Epithelial cell of prostate (primary cell): ENCODE results near the gene AK1.
A peak's percentile ranks its signal among the peaks of the same experiment; 100 is the strongest.
"Not testable (repeated sequence)": the region's sequence is repeated elsewhere in the genome, so short reads cannot be mapped to it uniquely, and the experiment has no call there.

Source experiments
- DNase-seq: peaks from one replicate; pipeline ENCODE4 v3.0.0-alpha.2; 2011; ENCODE audit warnings: low read depth, low spot score
- H3K27ac ChIP-seq: fragments of 450-650 bp; 2 replicates; pipeline ENCODE4 v1.5.1; 2017; ENCODE audit warnings: mild to moderate bottlenecking

Gene AK1

DNA sequence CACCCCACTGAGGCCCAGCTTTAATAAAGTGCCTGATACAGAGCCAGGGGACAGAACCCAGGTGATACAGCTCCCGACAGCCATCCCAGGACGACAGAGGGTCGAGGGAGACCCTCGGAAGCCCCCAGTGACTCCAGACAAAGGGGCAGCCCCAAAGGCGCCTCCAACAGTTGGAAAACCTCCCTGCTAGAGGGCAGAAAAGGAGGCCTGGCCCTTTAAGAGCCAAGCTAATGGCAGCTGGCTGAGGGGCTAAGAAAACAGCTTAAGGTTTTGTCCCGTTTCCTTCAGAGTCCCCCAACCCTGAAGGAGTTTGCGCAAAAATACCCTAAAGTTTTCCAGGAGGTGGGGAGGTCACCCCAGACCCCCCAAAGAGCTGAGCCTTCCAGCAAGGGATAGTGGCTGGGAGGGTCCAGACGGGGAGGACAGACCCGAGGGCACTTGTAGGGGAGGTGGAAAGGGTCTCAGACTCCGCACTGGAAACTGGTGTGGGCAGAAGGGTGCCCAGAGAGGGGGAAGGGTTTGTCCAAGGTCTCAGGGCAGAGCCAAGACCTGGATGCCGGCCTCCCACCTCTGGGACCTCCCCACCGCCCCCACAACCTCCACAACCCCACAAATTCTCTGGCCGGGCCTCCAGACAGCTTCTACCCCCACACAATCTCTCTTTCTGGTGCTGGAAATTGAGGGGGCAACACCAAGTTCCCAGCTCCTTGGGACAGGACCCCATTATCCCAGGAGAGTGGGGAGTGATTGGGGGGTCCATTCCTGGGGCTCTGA, 8.2 kb upstream of the AK1 start:
- no peak overlapping the region for H3K27ac ChIP-seq
- no peak for DNase-seq

GRCh38 chr9:127884976-127885490, 7.6 kb upstream of the AK1 start:
- no peak for DNase-seq
- no peak overlapping the region for H3K27ac ChIP-seq

DNA sequence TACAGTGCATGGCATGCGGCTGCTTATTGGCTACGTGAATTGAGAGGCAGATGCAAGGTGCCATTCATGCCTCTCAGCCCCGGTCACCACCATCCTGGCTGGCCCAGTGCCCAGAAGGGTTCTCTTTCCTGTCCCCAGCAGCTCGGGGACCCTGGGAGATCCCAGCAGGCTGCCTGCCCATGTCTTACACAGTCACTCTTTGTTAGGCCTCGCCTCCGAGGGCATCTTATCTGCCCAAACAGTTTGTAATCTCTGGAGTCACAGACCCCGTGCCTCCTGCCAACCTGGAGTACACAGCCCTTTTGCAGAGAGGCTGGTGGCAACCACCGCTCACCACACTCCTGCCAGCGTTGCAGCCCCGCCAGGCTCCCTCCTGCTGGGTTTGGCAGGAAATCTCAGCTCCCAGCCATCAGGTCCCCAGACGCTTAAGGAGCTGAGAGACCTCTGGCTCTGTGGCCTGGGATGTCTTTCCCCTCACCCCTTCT, 7.0 kb upstream of the AK1 start:
- no peak for DNase-seq
- no peak overlapping the region for H3K27ac ChIP-seq

DNA sequence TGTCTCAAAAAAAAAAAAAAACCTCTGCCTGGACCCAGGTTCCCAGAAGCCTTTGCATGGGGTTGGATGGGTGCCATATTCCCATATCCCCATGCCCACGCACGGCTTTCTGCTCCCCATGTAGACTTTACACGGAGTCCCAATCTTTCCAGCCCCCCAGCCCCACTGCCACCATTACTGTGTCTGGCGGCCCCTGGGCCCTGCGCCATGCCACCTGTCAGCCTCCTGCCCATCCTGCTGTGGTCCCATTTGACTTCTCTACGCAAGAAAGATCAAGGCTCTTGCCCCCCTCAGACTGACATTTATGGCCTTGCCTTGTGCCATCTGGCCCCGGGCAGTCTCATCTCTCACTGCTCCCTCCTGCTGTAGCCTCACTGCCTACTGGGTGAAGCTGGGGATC, 6.5 kb upstream of the AK1 start:
- DNase-seq = no peak
- no peak overlapping the region for H3K27ac ChIP-seq

DNA sequence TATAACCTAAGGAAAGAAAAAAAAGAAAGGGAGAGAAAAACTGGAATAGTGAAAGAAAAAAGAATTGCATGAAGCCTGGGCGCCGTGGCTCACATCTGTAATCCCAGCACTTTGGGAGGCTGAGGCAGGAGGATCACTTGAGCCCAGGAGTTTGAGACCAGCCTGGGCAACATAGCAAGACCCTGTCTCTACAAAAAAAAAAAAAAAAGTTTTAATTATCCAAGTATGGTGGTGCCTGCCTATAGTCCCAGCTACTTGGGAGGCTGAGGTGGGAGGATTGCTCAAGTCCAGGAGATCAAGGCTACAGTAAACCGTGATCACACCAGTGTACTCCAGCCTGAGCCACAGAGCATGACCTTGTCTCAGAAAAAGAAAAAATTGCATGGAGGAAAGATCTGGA, 4.2 kb upstream of the AK1 start:
- not testable (repeated sequence) for DNase-seq, H3K27ac ChIP-seq

DNA sequence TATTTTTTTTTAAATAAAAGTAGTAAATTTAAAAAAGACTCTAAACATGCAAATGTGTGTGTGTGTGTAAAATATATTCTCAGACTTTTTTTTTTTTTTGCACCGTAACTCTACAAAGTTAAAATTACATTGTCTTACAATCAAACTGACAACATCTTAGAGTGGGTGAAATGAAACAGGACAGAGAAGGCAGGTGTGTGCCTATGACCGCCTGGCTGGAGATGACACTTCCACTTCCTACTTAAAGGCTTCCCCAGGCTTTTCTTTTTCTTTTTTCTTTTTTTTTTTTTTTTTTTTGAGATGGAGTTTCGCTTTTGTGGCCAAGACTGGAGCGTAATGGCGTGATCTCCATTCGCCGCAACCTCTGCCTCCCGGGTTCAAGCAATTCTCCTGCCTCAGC, 2.7 kb upstream of the AK1 start:
- no peak overlapping the region for H3K27ac ChIP-seq
- DNase-seq = no peak

GRCh38 chr9:127878652-127879390, 1.3 kb upstream of the AK1 start:
- H3K27ac ChIP-seq = no peak overlapping the region
- DNase-seq = no peak

- no peak for DNase-seq
- H3K27ac ChIP-seq = no peak overlapping the region
Measured at GRCh38 chr9:127878001-127878651, 651 bp upstream of the AK1 start.

DNA sequence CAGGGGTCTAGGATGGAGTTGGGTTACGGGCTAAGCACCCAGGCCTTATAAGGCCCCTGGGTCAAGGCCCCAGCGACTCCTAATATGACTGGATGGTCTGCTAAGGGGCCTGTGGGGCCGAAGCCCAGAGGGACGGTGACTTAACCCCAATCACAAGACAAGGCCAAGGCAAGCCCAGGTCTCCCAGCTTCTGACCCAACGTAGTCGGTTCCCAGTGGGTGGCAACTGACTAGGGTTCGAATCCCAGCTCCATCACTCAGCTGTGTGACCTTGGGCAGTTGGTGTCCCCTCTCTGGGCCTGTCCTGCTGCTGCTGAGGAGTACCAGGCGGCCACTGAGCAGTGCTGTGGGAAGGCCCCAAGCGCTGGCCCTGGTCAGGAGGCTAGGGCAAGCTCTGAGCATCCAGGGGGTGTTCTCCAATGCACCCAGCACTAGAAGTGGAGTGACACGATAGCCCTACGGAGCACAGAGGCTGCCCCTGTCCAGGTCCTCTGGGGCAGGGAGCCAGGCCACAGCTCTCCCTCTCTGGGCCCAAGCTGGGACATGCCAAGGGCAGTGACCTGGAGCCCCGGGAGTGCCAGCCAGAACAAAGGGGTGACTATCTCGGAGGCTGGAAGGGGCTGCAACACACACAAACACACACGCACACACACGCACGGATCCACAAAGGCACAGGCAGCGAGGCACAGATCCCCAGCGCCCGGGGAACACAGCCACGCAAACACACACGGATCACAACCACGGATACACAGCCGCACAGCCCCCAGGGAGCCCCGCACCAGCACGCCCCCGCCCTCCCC, 512 bp downstream of the AK1 start:
- no peak for DNase-seq
- H3K27ac ChIP-seq = peak overlapping the region; percentile 14

- H3K27ac ChIP-seq = no peak overlapping the region
- DNase-seq = no peak
Measured at GRCh38 chr9:127876026-127876763, 1.3 kb downstream of the AK1 start.

DNA sequence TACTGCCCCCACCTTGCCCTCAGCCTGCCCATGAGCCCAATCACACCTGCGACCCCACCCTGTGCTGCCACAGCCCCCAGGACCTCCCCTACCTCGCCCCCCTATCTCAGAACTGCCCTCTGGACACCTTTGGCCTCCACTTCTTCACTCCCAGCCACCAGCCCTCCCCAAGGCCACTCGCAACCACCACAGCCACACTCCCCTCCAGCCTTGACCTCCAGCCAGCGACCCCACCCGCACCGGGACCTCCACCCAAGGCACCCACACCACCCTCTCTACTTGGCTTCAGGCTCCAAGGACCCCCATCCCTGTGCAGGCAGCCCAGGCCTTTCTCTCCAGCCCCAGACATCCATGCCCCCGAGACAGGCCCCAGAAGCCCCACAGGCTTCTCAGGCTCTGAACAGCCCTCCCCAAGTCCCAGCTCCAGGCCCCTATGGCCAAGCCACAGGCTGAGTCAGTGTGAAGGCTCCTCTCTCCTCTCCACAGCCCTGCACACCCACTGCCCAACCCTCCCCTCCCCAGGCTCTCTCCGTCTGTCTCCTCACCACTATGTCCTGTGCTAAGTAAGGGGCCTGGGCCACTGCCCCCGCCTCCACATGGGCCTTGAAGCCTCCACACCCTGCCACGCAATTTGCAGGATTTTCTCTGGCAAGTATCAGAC, 2.0 kb downstream of the AK1 start:
- no peak overlapping the region for H3K27ac ChIP-seq
- no peak for DNase-seq

DNA sequence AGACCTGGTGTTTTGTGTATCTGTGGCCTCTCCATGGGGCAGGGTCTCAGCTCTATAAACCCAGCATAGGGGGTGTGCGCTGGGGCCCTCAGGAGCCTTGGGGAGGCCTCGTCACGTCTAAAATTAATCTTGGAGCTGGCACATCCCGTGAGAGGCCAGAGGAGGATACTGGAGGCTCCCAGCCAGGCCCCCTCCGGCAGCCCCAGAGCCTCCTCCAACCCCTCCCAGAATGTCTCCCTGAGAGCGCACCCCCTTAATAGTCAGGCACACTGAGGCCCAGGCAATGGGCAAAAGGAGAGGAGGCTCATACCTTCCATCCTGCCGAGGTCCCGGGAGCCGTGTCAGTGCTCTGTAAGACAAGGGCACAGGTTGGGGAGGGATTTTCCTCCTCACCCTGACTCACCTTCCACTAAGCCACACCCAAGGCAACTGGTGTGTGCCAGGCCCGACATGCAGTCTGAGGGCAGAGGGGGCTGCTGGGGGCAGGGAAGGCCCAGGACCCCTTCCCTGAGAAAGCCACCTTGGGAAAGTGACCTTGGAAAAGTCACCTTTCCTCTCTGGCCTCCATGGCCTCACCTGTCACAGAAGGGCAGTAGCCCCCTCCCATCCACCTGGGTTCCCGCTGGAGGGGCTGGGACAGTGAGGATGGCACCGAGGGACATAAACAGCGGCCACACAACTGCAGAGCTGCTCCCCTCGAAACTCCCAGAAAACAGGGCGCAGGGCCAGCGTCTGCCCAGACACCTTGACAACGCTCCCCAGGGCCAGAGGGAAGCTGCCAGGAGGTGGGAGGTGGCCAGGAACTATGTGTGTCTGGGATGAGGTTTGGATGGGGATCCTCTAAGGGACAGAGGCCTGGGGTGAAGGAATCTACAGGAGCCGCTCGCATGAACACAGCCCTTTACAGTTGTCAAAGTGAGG, 2.9 kb downstream of the AK1 start:
- H3K27ac ChIP-seq = no peak overlapping the region
- no peak for DNase-seq

- no peak overlapping the region for H3K27ac ChIP-seq
- no peak for DNase-seq
Measured at GRCh38 chr9:127873886-127874285, 3.6 kb downstream of the AK1 start.

DNA sequence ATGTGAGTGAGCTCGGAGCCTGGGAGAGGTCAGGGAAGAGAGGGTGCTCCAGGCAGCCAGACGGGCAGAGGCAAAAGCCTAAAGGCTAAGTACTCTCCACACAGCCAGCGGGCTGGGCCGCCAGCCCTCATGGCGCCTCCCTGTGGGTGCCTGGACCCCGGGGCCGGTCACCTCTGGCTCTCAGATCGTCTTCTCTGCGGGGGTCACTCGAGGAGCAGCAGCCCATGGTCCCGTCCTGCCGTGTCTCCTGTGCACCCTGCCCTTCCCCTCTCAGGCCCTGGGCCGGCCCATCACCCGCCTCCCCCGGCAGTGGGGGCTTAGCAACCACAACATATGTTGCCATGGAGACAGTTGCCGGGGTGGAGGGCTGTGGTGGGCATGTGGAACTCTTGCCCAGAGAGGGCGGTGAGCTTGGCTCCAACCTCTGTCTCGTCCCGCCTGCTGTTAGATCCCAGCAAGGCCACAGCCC, 4.2 kb downstream of the AK1 start:
- no peak for DNase-seq
- no peak overlapping the region for H3K27ac ChIP-seq

GRCh38 chr9:127872369-127873222, 4.9 kb downstream of the AK1 start:
- DNase-seq = no peak
- no peak overlapping the region for H3K27ac ChIP-seq

GRCh38 chr9:127871531-127871930, 5.9 kb downstream of the AK1 start:
- no peak overlapping the region for H3K27ac ChIP-seq
- DNase-seq = no peak

DNA sequence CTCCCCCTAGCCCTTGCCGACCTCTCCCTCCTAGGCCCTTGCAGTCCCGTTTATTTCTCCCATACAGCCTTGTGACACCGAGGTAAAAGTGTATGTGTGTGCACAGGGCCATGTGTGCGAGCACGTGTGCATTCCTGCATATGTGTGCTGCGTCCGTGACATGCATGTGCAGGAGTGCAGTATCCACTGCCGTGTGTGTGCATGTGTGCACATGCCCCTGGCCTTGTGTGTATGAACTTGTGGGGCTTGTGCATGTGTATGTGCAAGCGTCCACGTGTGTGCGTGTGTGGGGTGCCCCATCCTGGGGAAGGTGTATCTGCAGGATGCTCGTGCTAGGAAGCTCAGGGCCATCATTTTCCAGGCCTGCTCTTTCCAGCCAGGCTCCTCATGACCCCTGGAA, 6.6 kb downstream of the AK1 start:
- no peak overlapping the region for H3K27ac ChIP-seq
- no peak for DNase-seq
